WTC11 (cell line): ENCODE results near the gene CELSR3.

Experiments used
- ATF1 ChIP-seq: sonication (generic); formaldehyde crosslinking; IDR thresholded peaks from 2 replicates; pipeline ENCODE4 v1.8.1; 2023; ENCODE audit warnings: mild to moderate bottlenecking, moderate library complexity, missing genetic modification reagents
- ATF2 ChIP-seq: sonication (generic); formaldehyde crosslinking; IDR thresholded peaks from 2 replicates; pipeline ENCODE4 v1.8.1; 2022; ENCODE audit warnings: low read depth, missing genetic modification reagents, borderline replicate concordance
- CBFB ChIP-seq: sonication (generic); formaldehyde crosslinking; IDR thresholded peaks from 2 replicates; pipeline ENCODE4 v1.8.1; 2022; ENCODE audit warnings: mild to moderate bottlenecking, low read depth, missing genetic modification reagents
- FOXP1 ChIP-seq: sonication (generic); formaldehyde crosslinking; IDR thresholded peaks from 2 replicates; pipeline ENCODE4 v1.8.0; 2022; ENCODE audit warnings: missing genetic modification reagents, mild to moderate bottlenecking, moderate library complexity, borderline replicate concordance
- NFATC4 ChIP-seq: fragments of 250-450 bp; sonication (Bioruptor Pico); IDR thresholded peaks from 2 replicates; pipeline ENCODE4 v1.9.0; 2021; ENCODE audit warnings: mild to moderate bottlenecking
- NFYB ChIP-seq: sonication (generic); formaldehyde crosslinking; conservative IDR thresholded peaks from 2 replicates; pipeline ENCODE4 v1.8.0; 2022; ENCODE audit warnings: low read depth, missing genetic modification reagents
- SP1 ChIP-seq: sonication (generic); formaldehyde crosslinking; conservative IDR thresholded peaks from 2 replicates; pipeline ENCODE4 v1.8.1; 2022; ENCODE audit warnings: missing genetic modification reagents
- TCF7 ChIP-seq: sonication (generic); formaldehyde crosslinking; IDR thresholded peaks from 2 replicates; pipeline ENCODE4 v1.8.0; 2022; ENCODE audit warnings: mild to moderate bottlenecking, low read depth, missing genetic modification reagents, moderate library complexity
- USF1 ChIP-seq: sonication (generic); formaldehyde crosslinking; IDR thresholded peaks from 2 replicates; pipeline ENCODE4 v1.8.0; 2022; ENCODE audit warnings: mild to moderate bottlenecking, missing genetic modification reagents
- TF ChIP-seq, protein P1 (sequence below): fragments of 200-600 bp; IDR thresholded peaks from 2 replicates; pipeline ENCODE4 v1.8.0; 2022; ENCODE audit warnings: antibody characterized with exemption
- TF ChIP-seq, protein P2 (sequence below): sonication (generic); formaldehyde crosslinking; IDR thresholded peaks from 2 replicates; pipeline ENCODE4 v1.8.0; 2022; ENCODE audit warnings: mild to moderate bottlenecking, missing genetic modification reagents
- TF ChIP-seq, protein P3 (sequence below): fragments of 250-450 bp; sonication (Bioruptor Pico); IDR thresholded peaks from 2 replicates; pipeline ENCODE4 v1.9.0; 2021; ENCODE audit warnings: mild to moderate bottlenecking
- TF ChIP-seq, protein P4 (sequence below): sonication (generic); formaldehyde crosslinking; conservative IDR thresholded peaks from 2 replicates; pipeline ENCODE4 v1.8.1; 2022; ENCODE audit warnings: mild to moderate bottlenecking, missing genetic modification reagents
- TF ChIP-seq, protein P5 (sequence below): sonication (generic); formaldehyde crosslinking; IDR thresholded peaks from 2 replicates; pipeline ENCODE4 v1.8.1; 2023; ENCODE audit warnings: mild to moderate bottlenecking, missing genetic modification reagents, moderate library complexity

DNA sequence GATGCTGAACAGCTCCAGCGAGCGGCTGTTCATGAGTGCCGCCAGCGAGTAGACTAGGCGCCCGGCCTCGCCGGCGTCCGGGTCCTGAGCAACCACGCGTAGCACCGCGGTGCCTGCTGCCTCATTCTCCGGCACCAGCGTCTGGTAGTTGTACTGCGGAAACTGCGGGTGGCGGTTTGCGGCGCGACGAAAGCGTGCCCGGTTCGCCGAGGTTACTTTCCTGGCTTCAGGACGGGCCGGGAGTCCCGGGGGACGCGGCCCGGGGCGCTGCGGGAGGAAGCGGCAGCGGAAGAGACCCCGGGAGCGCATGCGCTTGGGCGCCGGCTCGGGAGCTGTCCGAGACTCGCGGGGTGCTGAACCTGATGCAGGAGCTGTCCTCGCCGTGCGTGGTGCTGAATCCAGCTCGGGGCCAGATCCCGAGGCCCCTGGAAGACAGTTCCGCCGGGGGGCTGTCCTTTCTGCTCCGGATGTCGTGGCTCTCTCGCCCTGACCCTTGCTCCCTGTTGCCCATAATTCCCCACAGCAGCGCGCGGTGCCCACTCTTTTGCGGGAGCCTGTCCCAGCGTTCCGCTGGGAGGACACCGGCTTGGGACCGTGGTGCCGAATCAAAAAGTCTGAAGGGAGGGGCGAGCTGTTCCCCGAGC is 1.1 kb downstream of the CELSR3 start:
- TF ChIP-seq, protein P1, sequence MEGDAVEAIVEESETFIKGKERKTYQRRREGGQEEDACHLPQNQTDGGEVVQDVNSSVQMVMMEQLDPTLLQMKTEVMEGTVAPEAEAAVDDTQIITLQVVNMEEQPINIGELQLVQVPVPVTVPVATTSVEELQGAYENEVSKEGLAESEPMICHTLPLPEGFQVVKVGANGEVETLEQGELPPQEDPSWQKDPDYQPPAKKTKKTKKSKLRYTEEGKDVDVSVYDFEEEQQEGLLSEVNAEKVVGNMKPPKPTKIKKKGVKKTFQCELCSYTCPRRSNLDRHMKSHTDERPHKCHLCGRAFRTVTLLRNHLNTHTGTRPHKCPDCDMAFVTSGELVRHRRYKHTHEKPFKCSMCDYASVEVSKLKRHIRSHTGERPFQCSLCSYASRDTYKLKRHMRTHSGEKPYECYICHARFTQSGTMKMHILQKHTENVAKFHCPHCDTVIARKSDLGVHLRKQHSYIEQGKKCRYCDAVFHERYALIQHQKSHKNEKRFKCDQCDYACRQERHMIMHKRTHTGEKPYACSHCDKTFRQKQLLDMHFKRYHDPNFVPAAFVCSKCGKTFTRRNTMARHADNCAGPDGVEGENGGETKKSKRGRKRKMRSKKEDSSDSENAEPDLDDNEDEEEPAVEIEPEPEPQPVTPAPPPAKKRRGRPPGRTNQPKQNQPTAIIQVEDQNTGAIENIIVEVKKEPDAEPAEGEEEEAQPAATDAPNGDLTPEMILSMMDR: no peak
- TF ChIP-seq SP1 (CRISPR knock-in tag) (peak; percentile 97), USF1 (CRISPR knock-in tag) (peak; percentile 96), FOXP1 (CRISPR knock-in tag) (peak; percentile 100), NFATC4 (CRISPR knock-in tag) (no peak), ATF1 (CRISPR knock-in tag) (peak; percentile 99), CBFB (CRISPR knock-in tag) (peak; percentile 100), ATF2 (CRISPR knock-in tag) (peak; percentile 94), NFYB (CRISPR knock-in tag) (peak; percentile 82), TCF7 (CRISPR knock-in tag) (peak; percentile 99)
- TF ChIP-seq, protein P2, sequence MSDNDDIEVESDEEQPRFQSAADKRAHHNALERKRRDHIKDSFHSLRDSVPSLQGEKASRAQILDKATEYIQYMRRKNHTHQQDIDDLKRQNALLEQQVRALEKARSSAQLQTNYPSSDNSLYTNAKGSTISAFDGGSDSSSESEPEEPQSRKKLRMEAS (CRISPR knock-in tag): peak; percentile 99
- TF ChIP-seq, protein P3, sequence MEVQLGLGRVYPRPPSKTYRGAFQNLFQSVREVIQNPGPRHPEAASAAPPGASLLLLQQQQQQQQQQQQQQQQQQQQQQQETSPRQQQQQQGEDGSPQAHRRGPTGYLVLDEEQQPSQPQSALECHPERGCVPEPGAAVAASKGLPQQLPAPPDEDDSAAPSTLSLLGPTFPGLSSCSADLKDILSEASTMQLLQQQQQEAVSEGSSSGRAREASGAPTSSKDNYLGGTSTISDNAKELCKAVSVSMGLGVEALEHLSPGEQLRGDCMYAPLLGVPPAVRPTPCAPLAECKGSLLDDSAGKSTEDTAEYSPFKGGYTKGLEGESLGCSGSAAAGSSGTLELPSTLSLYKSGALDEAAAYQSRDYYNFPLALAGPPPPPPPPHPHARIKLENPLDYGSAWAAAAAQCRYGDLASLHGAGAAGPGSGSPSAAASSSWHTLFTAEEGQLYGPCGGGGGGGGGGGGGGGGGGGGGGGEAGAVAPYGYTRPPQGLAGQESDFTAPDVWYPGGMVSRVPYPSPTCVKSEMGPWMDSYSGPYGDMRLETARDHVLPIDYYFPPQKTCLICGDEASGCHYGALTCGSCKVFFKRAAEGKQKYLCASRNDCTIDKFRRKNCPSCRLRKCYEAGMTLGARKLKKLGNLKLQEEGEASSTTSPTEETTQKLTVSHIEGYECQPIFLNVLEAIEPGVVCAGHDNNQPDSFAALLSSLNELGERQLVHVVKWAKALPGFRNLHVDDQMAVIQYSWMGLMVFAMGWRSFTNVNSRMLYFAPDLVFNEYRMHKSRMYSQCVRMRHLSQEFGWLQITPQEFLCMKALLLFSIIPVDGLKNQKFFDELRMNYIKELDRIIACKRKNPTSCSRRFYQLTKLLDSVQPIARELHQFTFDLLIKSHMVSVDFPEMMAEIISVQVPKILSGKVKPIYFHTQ: no peak
- TF ChIP-seq, protein P4, sequence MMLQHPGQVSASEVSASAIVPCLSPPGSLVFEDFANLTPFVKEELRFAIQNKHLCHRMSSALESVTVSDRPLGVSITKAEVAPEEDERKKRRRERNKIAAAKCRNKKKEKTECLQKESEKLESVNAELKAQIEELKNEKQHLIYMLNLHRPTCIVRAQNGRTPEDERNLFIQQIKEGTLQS: peak; percentile 94
- TF ChIP-seq, protein P5, sequence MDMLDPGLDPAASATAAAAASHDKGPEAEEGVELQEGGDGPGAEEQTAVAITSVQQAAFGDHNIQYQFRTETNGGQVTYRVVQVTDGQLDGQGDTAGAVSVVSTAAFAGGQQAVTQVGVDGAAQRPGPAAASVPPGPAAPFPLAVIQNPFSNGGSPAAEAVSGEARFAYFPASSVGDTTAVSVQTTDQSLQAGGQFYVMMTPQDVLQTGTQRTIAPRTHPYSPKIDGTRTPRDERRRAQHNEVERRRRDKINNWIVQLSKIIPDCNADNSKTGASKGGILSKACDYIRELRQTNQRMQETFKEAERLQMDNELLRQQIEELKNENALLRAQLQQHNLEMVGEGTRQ (CRISPR knock-in tag): peak; percentile 79
